Ectodermal cell (in vitro differentiated cells): ENCODE data around the gene KRT40.
"Not testable (repeated sequence)": the region's sequence is repeated elsewhere in the genome, so short reads cannot be mapped to it uniquely, and the experiment has no call there.

Experiments used
- H3K27ac ChIP-seq: 2 replicates; pipeline ENCODE4 v1.7.0; 2013; ENCODE audit warnings: mild to moderate bottlenecking, low read depth, low read length; ENCODE audit not compliant: insufficient read depth, poor library complexity, severe bottlenecking
- H3K27me3 ChIP-seq: 2 replicates; pipeline ENCODE4 v1.7.0; 2013; ENCODE audit warnings: mild to moderate bottlenecking, low read length; ENCODE audit not compliant: insufficient read depth, control insufficient read depth, poor library complexity, severe bottlenecking
- H3K36me3 ChIP-seq: one replicate; pipeline ENCODE4 v1.7.0; 2013; ENCODE audit warnings: low read length; ENCODE audit not compliant: control insufficient read depth, insufficient read depth
- H3K4me1 ChIP-seq: one replicate; pipeline ENCODE4 v1.7.0; 2013; ENCODE audit warnings: low read length; ENCODE audit not compliant: control insufficient read depth, insufficient read depth
- H3K4me3 ChIP-seq: 2 replicates; pipeline ENCODE4 v1.7.0; 2013; ENCODE audit warnings: low read depth, low read length, control low read depth; ENCODE audit not compliant: insufficient read depth
- H3K9me3 ChIP-seq: 2 replicates; pipeline ENCODE4 v1.7.0; 2013; ENCODE audit warnings: mild to moderate bottlenecking, low read length, moderate library complexity; ENCODE audit not compliant: control insufficient read depth
- WGBS, 2 experiments: methylation state at CpG; one replicate each; pipeline ENCODE4 v1.1.7; 2013; ENCODE audit warnings: missing lambda C conversion rate in 2 of 2; 5-methylcytosine and 5-hydroxymethylcytosine counted together

KRT40 gene

DNA sequence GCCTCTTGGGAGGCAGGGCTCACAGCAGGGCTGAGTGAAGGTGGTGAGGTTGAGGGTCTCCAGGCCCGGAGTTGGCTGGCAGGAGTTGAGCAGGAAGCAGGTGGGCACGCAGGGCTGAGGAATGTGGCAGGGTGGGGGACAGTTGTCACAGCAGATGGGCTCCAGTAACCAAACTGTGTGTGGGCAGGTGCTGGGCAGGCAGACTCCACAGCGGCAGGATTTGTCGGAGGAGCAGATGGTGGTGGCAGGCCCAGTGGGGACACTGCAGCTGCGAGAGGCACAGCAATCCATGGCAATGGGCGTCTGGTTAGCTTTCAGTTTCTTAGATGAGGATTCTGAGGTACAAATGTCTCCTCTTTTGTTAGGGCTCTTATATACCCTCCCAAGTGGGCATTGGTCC is 15.4 kb upstream of the KRT40 start, which contains the start of gene KRTAP3-2:
KRTAP3-2 (minus strand) TSS at position 344 of the 400 bp plus-strand sequence; CDS start at position 291, 53 bp downstream.
- H3K36me3 ChIP-seq, H3K27ac ChIP-seq, H3K4me3 ChIP-seq, H3K4me1 ChIP-seq, H3K9me3 ChIP-seq, H3K27me3 ChIP-seq: not testable (repeated sequence)
- WGBS, 2 experiments: 94 to 97% methylated on average over 5 to 6 of the region's 6 CpGs

- no peaks in the 10 kb centered on the region for H3K4me1 ChIP-seq
- no peak overlapping the region for H3K4me3 ChIP-seq
- no peak overlapping the region for H3K27ac ChIP-seq
- WGBS, 2 experiments: 82 to 83% methylated on average over 2 of the region's 2 CpGs
- no peaks in the 10 kb centered on the region for H3K36me3 ChIP-seq
- H3K27me3 ChIP-seq: no peaks in the 10 kb centered on the region
- no peaks in the 10 kb centered on the region for H3K9me3 ChIP-seq
Observed at GRCh38 chr17:40997361-40997760, 13.2 kb upstream of the KRT40 start.

DNA sequence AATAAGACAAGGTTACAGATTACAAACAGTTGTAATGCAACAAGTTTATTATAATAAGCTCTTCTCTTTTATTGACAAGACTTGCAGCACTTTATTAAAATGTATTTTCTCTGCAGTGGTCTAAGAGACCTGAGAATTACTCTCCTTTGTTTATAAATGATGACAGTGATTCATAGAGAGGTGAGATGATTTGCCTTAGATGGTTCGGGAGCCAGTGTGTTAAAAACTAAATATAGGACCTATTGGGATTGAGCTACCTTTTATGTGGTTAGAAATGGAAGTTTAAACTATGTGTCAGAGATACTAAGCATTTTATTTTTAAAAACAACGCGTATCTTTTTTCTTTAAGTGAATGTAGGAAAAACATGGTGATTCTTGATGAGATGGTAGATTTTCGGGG is 12.7 kb upstream of the KRT40 start:
- Histone ChIP-seq H3K27ac (no peak overlapping the region), H3K9me3 (no peaks in the 10 kb centered on the region), H3K36me3 (no peaks in the 10 kb centered on the region), H3K4me3 (no peak overlapping the region), H3K27me3 (no peaks in the 10 kb centered on the region), H3K4me1 (no peaks in the 10 kb centered on the region)
- WGBS, 2 experiments: 94 to 98% methylated on average over 3 of the region's 4 CpGs

DNA sequence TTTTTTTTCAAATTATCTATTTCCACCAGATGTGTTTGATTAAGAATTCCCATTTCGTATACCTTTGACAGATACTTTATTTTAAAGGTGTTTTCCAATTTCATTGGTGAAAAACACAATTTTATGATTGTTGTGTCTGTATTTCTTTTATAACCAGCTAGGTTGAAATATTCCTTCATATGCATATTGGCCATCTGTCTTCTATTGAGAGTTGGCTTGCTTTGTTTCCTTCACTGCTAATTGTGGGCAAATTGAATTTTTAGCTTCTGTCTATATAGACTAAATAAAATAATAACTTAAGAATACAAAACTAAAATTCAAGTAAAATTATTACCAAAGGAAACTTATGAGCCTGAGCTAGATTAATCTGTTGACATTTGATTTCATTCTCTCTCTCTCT is 11.0 kb upstream of the KRT40 start:
- Histone ChIP-seq H3K27ac (no peak overlapping the region), H3K4me1 (no peaks in the 10 kb centered on the region), H3K27me3 (no peaks in the 10 kb centered on the region), H3K4me3 (no peak overlapping the region), H3K36me3 (no peaks in the 10 kb centered on the region), H3K9me3 (no peaks in the 10 kb centered on the region)
- WGBS, 2 experiments: 100% methylated on average over 1 of the region's 1 CpG; no CpG with 5 or more reads in 1 of the 2 experiments

DNA sequence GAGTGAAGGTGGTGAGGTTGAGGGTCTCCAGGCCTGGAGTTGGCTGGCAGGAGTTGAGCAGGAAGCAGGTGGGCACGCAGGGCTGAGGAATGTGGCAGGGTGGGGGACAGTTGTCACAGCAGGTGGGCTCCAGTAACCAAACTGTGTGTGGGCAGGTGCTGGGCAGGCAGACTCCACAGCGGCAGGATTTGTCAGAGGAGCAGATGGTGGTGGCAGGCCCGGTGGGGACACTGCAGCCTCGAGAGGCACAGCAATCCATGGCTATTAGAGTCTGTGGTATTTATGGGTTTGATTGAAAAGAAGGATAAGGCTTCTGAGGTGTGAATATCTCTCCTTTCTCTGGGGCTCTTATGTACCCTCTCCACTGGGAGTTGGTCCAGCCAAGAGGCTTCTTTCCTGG is 9.7 kb upstream of the KRT40 start, which contains the start of gene KRTAP3-3:
KRTAP3-3 (minus strand) TSS at position 326 of the 400 bp plus-strand sequence; CDS start at position 259, 67 bp downstream.
- Histone ChIP-seq H3K4me3 (no peak within 1 kb of the TSS), H3K27me3 (no peaks in the 10 kb centered on the region), H3K36me3 (no peaks in the 10 kb centered on the region), H3K9me3 (no peaks in the 10 kb centered on the region), H3K27ac (no peak within 1 kb of the TSS), H3K4me1 (no peaks in the 10 kb centered on the region)
- 78 to 81% methylated on average over 4 of the region's 4 CpGs for WGBS, 2 experiments

DNA sequence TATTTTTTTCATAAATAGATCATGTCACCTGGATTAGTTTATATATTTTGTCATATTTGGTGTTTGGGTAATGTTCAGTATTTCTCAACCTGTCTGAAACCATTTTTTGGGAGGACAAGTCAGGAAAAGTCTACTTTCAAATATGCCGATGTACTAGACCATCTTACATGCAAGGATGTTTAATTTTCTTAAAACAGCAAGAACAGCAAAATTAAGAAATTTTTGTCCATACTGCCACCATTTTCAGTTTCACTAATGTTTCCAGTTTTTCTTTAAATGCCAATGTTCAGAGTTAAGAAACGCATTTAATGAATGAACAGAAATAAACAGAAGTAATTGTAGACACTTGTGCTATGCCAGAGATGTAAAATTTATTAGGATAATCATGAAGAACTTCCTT is 9.0 kb upstream of the KRT40 start:
- no peaks in the 10 kb centered on the region for H3K36me3 ChIP-seq
- no peaks in the 10 kb centered on the region for H3K9me3 ChIP-seq
- no peaks in the 10 kb centered on the region for H3K27me3 ChIP-seq
- 88 to 92% methylated on average over 2 of the region's 2 CpGs for WGBS, 2 experiments
- no peak overlapping the region for H3K4me3 ChIP-seq
- H3K4me1 ChIP-seq: no peaks in the 10 kb centered on the region
- H3K27ac ChIP-seq: no peak overlapping the region

DNA sequence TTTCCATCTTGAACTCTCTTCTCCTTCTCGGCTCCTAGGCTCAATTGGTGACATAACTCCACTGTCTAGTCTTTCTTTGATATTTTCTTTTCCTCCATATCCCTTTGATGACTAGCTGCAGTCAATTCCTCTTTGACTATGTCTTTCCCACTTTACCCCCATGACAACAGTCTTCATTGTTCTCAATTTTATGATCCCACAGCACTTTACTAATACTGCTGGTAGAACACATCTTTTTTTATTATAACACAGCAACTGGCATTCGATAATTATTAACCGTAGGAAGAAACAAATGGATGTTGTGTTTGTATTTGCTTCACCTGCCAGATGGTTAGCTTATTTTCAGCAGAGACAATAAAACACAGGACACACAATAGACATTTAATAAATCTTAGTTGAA is 8.5 kb upstream of the KRT40 start:
- H3K36me3 ChIP-seq: no peaks in the 10 kb centered on the region
- no peak overlapping the region for H3K4me3 ChIP-seq
- no peaks in the 10 kb centered on the region for H3K4me1 ChIP-seq
- no peaks in the 10 kb centered on the region for H3K9me3 ChIP-seq
- 95 to 99% methylated on average over 1 to 2 of the region's 3 CpGs for WGBS, 2 experiments
- no peak overlapping the region for H3K27ac ChIP-seq
- H3K27me3 ChIP-seq: no peaks in the 10 kb centered on the region

- 86 to 90% methylated on average over 8 of the region's 8 CpGs for WGBS, 2 experiments
Observed at GRCh38 chr17:40986920-40987319, 2.8 kb upstream of the KRT40 start.

DNA sequence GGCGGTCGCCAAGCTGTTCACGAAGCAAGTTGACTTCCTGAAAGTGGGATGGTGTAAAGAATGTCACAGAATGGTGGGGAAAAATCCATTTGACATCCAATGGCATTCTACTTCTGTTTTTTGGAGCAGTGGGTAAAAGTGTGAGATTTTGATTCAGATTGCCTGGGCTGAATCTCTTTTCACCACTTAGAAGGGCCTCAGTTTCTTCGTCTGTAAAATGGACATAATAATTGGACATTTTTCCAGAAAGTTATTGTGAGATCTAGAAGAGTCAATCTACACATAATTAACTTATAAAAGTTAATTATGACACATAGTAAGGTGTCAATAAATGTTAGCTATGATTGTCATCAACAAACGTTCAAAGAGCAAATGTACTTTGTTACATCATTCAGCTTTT is 3.0 kb downstream of the KRT40 start:
- Histone ChIP-seq H3K27me3 (no peaks in the 10 kb centered on the region), H3K27ac (no peak overlapping the region), H3K4me3 (no peak overlapping the region), H3K9me3 (no peaks in the 10 kb centered on the region), H3K4me1 (peaks cover 6% of the 10 kb centered on the region), H3K36me3 (no peaks in the 10 kb centered on the region)
- 93 to 96% methylated on average over 4 to 5 of the region's 5 CpGs for WGBS, 2 experiments

More at GRCh38 chr17:40986920-40987319, 2.8 kb upstream of the KRT40 start:
- no peaks in the 10 kb centered on the region for H3K27me3 ChIP-seq
- no peaks in the 10 kb centered on the region for H3K36me3 ChIP-seq
- H3K27ac ChIP-seq: no peak overlapping the region
- H3K9me3 ChIP-seq: no peaks in the 10 kb centered on the region
- H3K4me1 ChIP-seq: no peaks in the 10 kb centered on the region
- no peak overlapping the region for H3K4me3 ChIP-seq

DNA sequence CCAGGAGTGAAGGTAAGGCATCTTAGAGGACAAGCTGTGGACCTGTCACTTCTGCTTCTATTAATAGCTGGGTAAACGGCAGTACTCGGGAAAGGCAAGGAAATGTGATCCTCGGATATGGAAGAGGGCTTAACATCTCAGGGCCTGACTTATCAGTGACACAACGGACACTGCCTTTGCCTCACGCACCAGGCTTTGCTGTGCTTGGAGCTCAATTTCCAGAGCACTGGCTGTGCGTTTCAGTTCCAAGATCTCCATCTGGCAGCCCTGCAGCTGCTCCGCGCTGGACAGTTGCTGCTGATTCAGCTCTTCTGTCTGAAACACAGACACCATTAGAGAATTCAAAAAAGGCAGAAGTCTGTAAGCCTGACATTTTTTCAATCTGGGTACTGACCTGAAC is 3.5 kb downstream of the KRT40 start:
- whole genome bisulfite sequencing, 2 experiments: 87 to 90% methylated on average over 8 of the region's 8 CpGs
- Histone ChIP-seq H3K4me3 (no peak overlapping the region), H3K27ac (no peak overlapping the region), H3K4me1 (peaks cover 6% of the 10 kb centered on the region), H3K9me3 (no peaks in the 10 kb centered on the region), H3K27me3 (no peaks in the 10 kb centered on the region), H3K36me3 (no peaks in the 10 kb centered on the region)

GRCh38 chr17:40980117-40980516 is 4.0 kb downstream of the KRT40 start:
- Histone ChIP-seq H3K36me3 (no peaks in the 10 kb centered on the region), H3K4me3 (no peak overlapping the region), H3K9me3 (no peaks in the 10 kb centered on the region), H3K27ac (no peak overlapping the region), H3K4me1 (peaks cover 6% of the 10 kb centered on the region), H3K27me3 (no peaks in the 10 kb centered on the region)
- 70 to 72% methylated on average over 3 of the region's 3 CpGs for WGBS, 2 experiments
